ENCODE measurements around the gene PLA2G2A. TPM values are rescaled to one million over a fixed set of nuclear protein-coding genes. Genes with fewer than 3 reads are reported as not detected.

PLA2G2A gene
- total and polyA plus RNA-seq, 10 of the 15 experiments (the other 5 are each of a cell fraction or from before 2014, with no cell fraction given): 0.36 TPM; not detected in 9

DNA sequence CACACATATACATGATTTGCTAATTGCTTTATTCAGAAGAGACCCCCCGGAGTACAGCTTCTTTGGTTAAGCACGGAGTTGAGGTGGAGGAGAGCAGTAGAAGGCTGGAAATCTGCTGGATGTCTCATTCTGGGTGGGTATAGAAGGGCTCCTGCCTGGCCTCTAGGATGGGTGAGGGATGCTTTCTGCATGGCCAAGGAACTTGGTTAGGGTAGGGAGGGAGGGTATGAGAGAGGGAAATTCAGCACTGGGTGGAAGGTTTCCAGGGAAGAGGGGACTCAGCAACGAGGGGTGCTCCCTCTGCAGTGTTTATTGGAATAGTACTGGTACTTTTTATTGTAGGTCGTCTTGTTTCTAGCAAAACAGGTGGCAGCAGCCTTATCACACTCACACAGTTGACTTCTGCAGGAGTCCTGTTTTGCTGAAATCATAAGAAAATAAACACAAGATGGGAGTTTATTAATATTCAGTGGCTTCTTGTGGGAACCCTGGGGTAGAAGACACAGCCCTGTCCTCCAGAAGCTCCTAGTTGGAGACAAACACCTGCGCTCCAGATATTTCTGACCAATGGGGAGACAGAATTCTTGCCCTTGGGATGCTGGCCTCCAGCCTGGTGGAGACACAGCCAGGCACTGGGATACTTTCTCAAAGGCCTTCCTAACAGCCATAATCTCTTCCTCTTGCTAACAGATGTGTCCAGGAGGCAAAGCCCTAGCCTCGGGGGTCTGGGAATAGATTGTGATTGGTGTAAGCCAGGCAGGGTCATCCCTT lies 3.8 kb downstream of the PLA2G2A start:
- H3K9ac ChIP-seq (ENCODE audit: control insufficient read depth, insufficient read depth, low read length): no peak overlapping the region
- no peaks in the 10 kb centered on the region for H3K9me3 ChIP-seq (replicated peaks; ENCODE audit: control insufficient read depth, insufficient read depth, low read length)
- DNase-seq (ENCODE audit: low read depth, low spot score): no peak
- H3K27ac ChIP-seq (ENCODE audit: control insufficient read depth, insufficient read depth): no peak overlapping the region
- H3K4me3 ChIP-seq: no peak overlapping the region
- WGBS (ENCODE audit: insufficient coverage, insufficient replicate concordance, low lambda C conversion rate, missing lambda C conversion rate): 18% methylated on average over 6 of the region's 6 CpGs
- no peaks in the 10 kb centered on the region for H3K36me3 ChIP-seq (ENCODE audit: control insufficient read depth in 2 of 2, insufficient read depth in 2 of 2, low read length in 1 of 2)
- H3K27me3 ChIP-seq (replicated peaks in 1 of 2; ENCODE audit: control insufficient read depth in 2 of 2, insufficient read depth in 2 of 2, low read length in 1 of 2): no peaks in the 10 kb centered on the region; a peak in 1 of 4 replicates
- POLR2A ChIA-PET: no interaction called here
- in situ Hi-C loops (cut with MboI) (no loop called here), intact Hi-C loops (cut with micrococcal nuclease; ENCODE audit: unreplicated experiment) (loop anchor here (2.0 to 10.0 kb wide), 2 partner anchors 125 to 219 kb away; no protein-coding TSS in a partner anchor)
- H4K20me1 ChIP-seq (ENCODE audit: control insufficient read depth, insufficient read depth): no peaks in the 10 kb centered on the region
- RAD21 ChIA-PET (ENCODE audit: unreplicated experiment): interaction anchor here (1.1 to 1.3 kb wide), 5 partner anchors 103 to 177 kb away, joined by 3 to 10 read pairs (median 3); no protein-coding TSS in a partner anchor
- H3K79me2 ChIP-seq (ENCODE audit: control insufficient read depth, insufficient read depth, low read length): no peaks in the 10 kb centered on the region
- no peaks in the 10 kb centered on the region for H3K4me1 ChIP-seq (ENCODE audit: control insufficient read depth, insufficient read depth, low read length)
- FAIRE-seq: no peak
- TF ChIP-seq, protein P1, sequence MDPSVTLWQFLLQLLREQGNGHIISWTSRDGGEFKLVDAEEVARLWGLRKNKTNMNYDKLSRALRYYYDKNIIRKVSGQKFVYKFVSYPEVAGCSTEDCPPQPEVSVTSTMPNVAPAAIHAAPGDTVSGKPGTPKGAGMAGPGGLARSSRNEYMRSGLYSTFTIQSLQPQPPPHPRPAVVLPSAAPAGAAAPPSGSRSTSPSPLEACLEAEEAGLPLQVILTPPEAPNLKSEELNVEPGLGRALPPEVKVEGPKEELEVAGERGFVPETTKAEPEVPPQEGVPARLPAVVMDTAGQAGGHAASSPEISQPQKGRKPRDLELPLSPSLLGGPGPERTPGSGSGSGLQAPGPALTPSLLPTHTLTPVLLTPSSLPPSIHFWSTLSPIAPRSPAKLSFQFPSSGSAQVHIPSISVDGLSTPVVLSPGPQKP (IDR thresholded peaks at IDR 0.05; ENCODE audit: low read depth, low read length): no peak
- TF ChIP-seq PBX3 (IDR thresholded peaks at IDR 0.05; ENCODE audit: insufficient replicate concordance, low read depth, low read length) (no peak), CHD1 (IDR thresholded peaks at IDR 0.05; ENCODE audit: low read depth, low read length) (no peak), HCFC1 (IDR thresholded peaks at IDR 0.05; ENCODE audit: low read length) (no peak), RFX5 (IDR thresholded peaks at IDR 0.05; ENCODE audit: low read depth, low read length) (no peak), YBX1 (IDR thresholded peaks at IDR 0.05) (no peak), ZNF384 (IDR thresholded peaks at IDR 0.05; ENCODE audit: borderline replicate concordance, low read depth, low read length) (no peak), SMAD1 (IDR thresholded peaks at IDR 0.05; ENCODE audit: low read depth, partially characterized antibody) (no peak), RELA (IDR thresholded peaks at IDR 0.05; ENCODE audit: borderline replicate concordance, partially characterized antibody) (no peak), KAT2A (conservative IDR thresholded peaks at IDR 0.05; ENCODE audit: control insufficient read depth, low read depth, low read length) (no peak)
- BruUV-seq (replicated peaks): no TSS peak
- CTCF ChIA-PET: interaction anchor here (0.8 to 1.7 kb wide), 12 partner anchors 14 to 271 kb away, joined by 3 to 9 read pairs (median 3); no protein-coding TSS in a partner anchor
- SMC1A ChIA-PET (ENCODE audit: uncharacterized antibody, unreplicated experiment): interaction anchor here (0.8 to 1.8 kb wide), 5 partner anchors 102 to 220 kb away, joined by 3 to 11 read pairs (median 4); no protein-coding TSS in a partner anchor
- no peak overlapping the region for H2AFZ ChIP-seq (ENCODE audit: control insufficient read depth, low read depth, low read length)
- H3K4me2 ChIP-seq (ENCODE audit: control insufficient read depth, insufficient read depth): no peak overlapping the region
- no peak for ATAC-seq

Measured in GM12878 (cell line).